HEK293 (cell line): ENCODE measurements around the gene KLHL5.

Experiments used
- CTCF ChIA-PET: fragments of 350-600 bp; formaldehyde crosslinking; extraction: SDS; loops from one replicate; lab custom pipeline; 2021; ENCODE audit warnings: antibody characterized with exemption; lab: Yijun Ruan, JAX
- POLR2A ChIA-PET: fragments of 300-600 bp; formaldehyde crosslinking; extraction: SDS; loops from one replicate; lab custom pipeline; 2020; ENCODE audit warnings: antibody characterized with exemption, inconsistent platforms; lab: Yijun Ruan, JAX
- H3K27ac ChIP-seq: fragments of 200-500 bp; sonication (Bioruptor generic); 2 replicates; pipeline ENCODE4 v1.5.1; 2014; ENCODE audit warnings: low read depth, low read length, control low read depth, inconsistent platforms; ENCODE audit errors: extremely low read depth
- H3K36me3 ChIP-seq, 2 experiments: fragments of 200-500 bp in 1 of 2; sonication (Bioruptor generic) in 1 of 2; 1 replicate in 1 of 2; 2 replicates in 1 of 2; pipeline ENCODE4 v1.5.1; 2014 to 2017; ENCODE audit warnings: inconsistent platforms in 2 of 2, low read length in 2 of 2; ENCODE audit not compliant: control insufficient read depth in 2 of 2, insufficient read depth in 1 of 2
- H3K4me1 ChIP-seq: fragments of 200-500 bp; sonication (Bioruptor generic); 2 replicates; pipeline ENCODE4 v1.5.1; 2014; ENCODE audit warnings: mild to moderate bottlenecking, low read length, inconsistent platforms; ENCODE audit not compliant: control insufficient read depth, insufficient read depth
- H3K4me3 ChIP-seq: 2 replicates; pipeline ENCODE4 v1.5.1; 2011; ENCODE audit warnings: low read depth, mild to moderate bottlenecking, control low read depth, low read length, moderate library complexity
- H3K9me3 ChIP-seq: fragments of 200-500 bp; sonication (Bioruptor generic); 2 replicates; pipeline ENCODE4 v1.5.1; 2014; ENCODE audit warnings: low read depth, low read length, inconsistent platforms; ENCODE audit not compliant: control insufficient read depth, insufficient read depth
- BCL11B ChIP-seq: fragments of 450-650 bp; formaldehyde crosslinking; IDR thresholded peaks from 2 replicates; pipeline ENCODE4 v1.5.1; 2016; ENCODE audit warnings: low read depth, missing biosample characterization, missing genetic modification characterization
- KLF7 ChIP-seq: fragments of 450-650 bp; formaldehyde crosslinking; IDR thresholded peaks from 2 replicates; pipeline ENCODE4 v1.5.1; 2016; ENCODE audit warnings: missing biosample characterization, missing genetic modification characterization, borderline replicate concordance
- PRDM1 ChIP-seq: fragments of 450-650 bp; formaldehyde crosslinking; IDR thresholded peaks from 2 replicates; pipeline ENCODE4; 2016; ENCODE audit warnings: missing biosample characterization, missing genetic modification characterization
- RBAK ChIP-seq: fragments of 450-650 bp; formaldehyde crosslinking; IDR thresholded peaks from 2 replicates; pipeline ENCODE4 v1.5.1; 2016; ENCODE audit warnings: missing biosample characterization, missing genetic modification characterization
- SP7 ChIP-seq: fragments of 450-650 bp; formaldehyde crosslinking; IDR thresholded peaks from 2 replicates; pipeline ENCODE4 v1.5.1; 2016; ENCODE audit warnings: missing biosample characterization, missing genetic modification characterization
- TSHZ1 ChIP-seq: fragments of 450-650 bp; formaldehyde crosslinking; IDR thresholded peaks from 2 replicates; pipeline ENCODE4 v1.5.1; 2016; ENCODE audit warnings: missing biosample characterization, missing genetic modification characterization, borderline replicate concordance
- ZBTB1 ChIP-seq: fragments of 450-650 bp; formaldehyde crosslinking; IDR thresholded peaks from 2 replicates; pipeline ENCODE4 v1.5.1; 2016; ENCODE audit warnings: missing biosample characterization, missing genetic modification characterization
- ZBTB20 ChIP-seq: fragments of 450-650 bp; formaldehyde crosslinking; IDR thresholded peaks from 2 replicates; pipeline ENCODE4 v1.5.1; 2016; ENCODE audit warnings: missing biosample characterization, missing genetic modification characterization
- ZBTB6 ChIP-seq: fragments of 450-650 bp; formaldehyde crosslinking; IDR thresholded peaks from 2 replicates; pipeline ENCODE4 v1.5.1; 2017; ENCODE audit warnings: missing biosample characterization, missing genetic modification characterization
- ZBTB7A ChIP-seq: fragments of 450-650 bp; formaldehyde crosslinking; IDR thresholded peaks from 2 replicates; pipeline ENCODE4 v1.5.1; 2016; ENCODE audit warnings: low read depth, missing biosample characterization, missing genetic modification characterization
- ZFP37 ChIP-seq: fragments of 450-650 bp; formaldehyde crosslinking; IDR thresholded peaks from 2 replicates; pipeline ENCODE4 v1.5.1; 2016; ENCODE audit warnings: missing biosample characterization, missing genetic modification characterization
- ZNF132 ChIP-seq: fragments of 450-650 bp; formaldehyde crosslinking; IDR thresholded peaks from 2 replicates; pipeline ENCODE4 v1.5.1; 2017; ENCODE audit warnings: missing biosample characterization, missing genetic modification characterization, borderline replicate concordance
- ZNF169 ChIP-seq: fragments of 450-650 bp; formaldehyde crosslinking; IDR thresholded peaks from 2 replicates; pipeline ENCODE4 v1.5.1; 2016; ENCODE audit warnings: missing biosample characterization, missing genetic modification characterization
- ZNF184 ChIP-seq: fragments of 450-650 bp; IDR thresholded peaks from 2 replicates; pipeline ENCODE4 v1.5.1; 2018; ENCODE audit warnings: missing biosample characterization, mild to moderate bottlenecking, missing genetic modification characterization
- ZNF37A ChIP-seq: fragments of 450-650 bp; IDR thresholded peaks from 2 replicates; pipeline ENCODE4 v1.5.1; 2018; ENCODE audit warnings: missing biosample characterization, missing genetic modification characterization
- ZNF398 ChIP-seq: fragments of 450-650 bp; formaldehyde crosslinking; IDR thresholded peaks from 2 replicates; pipeline ENCODE4 v1.5.1; 2017; ENCODE audit warnings: missing biosample characterization, missing genetic modification characterization
- ZNF423 ChIP-seq: fragments of 450-650 bp; formaldehyde crosslinking; IDR thresholded peaks from 2 replicates; pipeline ENCODE4 v1.5.1; 2016; ENCODE audit warnings: missing biosample characterization, missing genetic modification characterization
- ZNF426 ChIP-seq: fragments of 450-650 bp; formaldehyde crosslinking; IDR thresholded peaks from 2 replicates; pipeline ENCODE4 v1.5.1; 2017; ENCODE audit warnings: missing biosample characterization, missing genetic modification characterization, mild to moderate bottlenecking, inconsistent platforms, moderate library complexity
- ZNF529 ChIP-seq: fragments of 450-650 bp; formaldehyde crosslinking; IDR thresholded peaks from 2 replicates; pipeline ENCODE4 v1.5.1; 2017; ENCODE audit warnings: missing genetic modification characterization, missing biosample characterization; ENCODE audit not compliant: insufficient replicate concordance
- ZNF544 ChIP-seq: fragments of 450-650 bp; formaldehyde crosslinking; IDR thresholded peaks from 2 replicates; pipeline ENCODE4 v1.5.0; 2017; ENCODE audit warnings: missing biosample characterization, missing genetic modification characterization
- ZNF548 ChIP-seq: fragments of 450-650 bp; formaldehyde crosslinking; IDR thresholded peaks from 2 replicates; pipeline ENCODE4 v1.5.1; 2016; ENCODE audit warnings: missing biosample characterization, missing genetic modification characterization
- ZNF596 ChIP-seq: fragments of 450-650 bp; IDR thresholded peaks from 2 replicates; pipeline ENCODE4 v1.5.0; 2018; ENCODE audit warnings: missing biosample characterization, mild to moderate bottlenecking, missing genetic modification characterization, moderate library complexity
- ZNF610 ChIP-seq: fragments of 450-650 bp; formaldehyde crosslinking; IDR thresholded peaks from 2 replicates; pipeline ENCODE4 v1.5.1; 2016; ENCODE audit warnings: missing biosample characterization, missing genetic modification characterization, borderline replicate concordance
- ZSCAN18 ChIP-seq: fragments of 450-650 bp; formaldehyde crosslinking; IDR thresholded peaks from 2 replicates; pipeline ENCODE4 v1.5.1; 2016; ENCODE audit warnings: missing biosample characterization, missing genetic modification characterization

Gene KLHL5

GRCh38 chr4:39056023-39056422 is 6.0 kb upstream of the KLHL5 start:
- TF ChIP-seq ZNF596 (tag by site-specific recombination) (no peak), ZBTB20 (tag by site-specific recombination) (no peak), ZNF426 (tag by site-specific recombination) (no peak), BCL11B (tag by site-specific recombination) (no peak)
- CTCF ChIA-PET, result no interaction called here

GRCh38 chr4:39061457-39061856 is 575 bp upstream of the KLHL5 start:
- H3K4me1 ChIP-seq, result no peaks in the 10 kb centered on the region
- H3K4me3 ChIP-seq, result no peak overlapping the region
- H3K36me3 ChIP-seq, result no peaks in the 10 kb centered on the region
- ChIA-PET POLR2A (no interaction called here), CTCF (interaction anchor here (1.2 kb wide), 1 partner anchor 10 kb away, joined by 4 read pairs; no protein-coding TSS in a partner anchor)
- H3K27ac ChIP-seq, result no peak overlapping the region
- TF ChIP-seq ZSCAN18 (tag by site-specific recombination) (no peak), TSHZ1 (tag by site-specific recombination) (no peak), ZNF37A (no peak), ZFP37 (tag by site-specific recombination) (no peak), ZBTB7A (no peak), ZNF423 (tag by site-specific recombination) (no peak), ZNF132 (no peak), ZNF548 (tag by site-specific recombination) (no peak), KLF7 (tag by site-specific recombination) (no peak), RBAK (no peak), ZBTB1 (tag by site-specific recombination) (no peak)
- H3K9me3 ChIP-seq, result no peaks in the 10 kb centered on the region

More at GRCh38 chr4:39056023-39056422, 6.0 kb upstream of the KLHL5 start:
- H3K36me3 ChIP-seq, result no peaks in the 10 kb centered on the region
- H3K27ac ChIP-seq, result no peak overlapping the region
- no peaks in the 10 kb centered on the region for H3K9me3 ChIP-seq
- POLR2A ChIA-PET, result no interaction called here
- no peak overlapping the region for H3K4me3 ChIP-seq
- no peaks in the 10 kb centered on the region for H3K4me1 ChIP-seq

- H3K4me1 ChIP-seq, result no peaks in the 10 kb centered on the region
- no peaks in the 10 kb centered on the region for H3K36me3 ChIP-seq
- H3K27ac ChIP-seq, result no peak overlapping the region
- no peak overlapping the region for H3K4me3 ChIP-seq
- ChIA-PET CTCF (interaction anchor here (0.5 kb wide), 1 partner anchor 302 kb away, joined by 4 read pairs; no protein-coding TSS in a partner anchor), POLR2A (no interaction called here)
- no peaks in the 10 kb centered on the region for H3K9me3 ChIP-seq
- TF ChIP-seq ZNF544 (no peak), ZNF169 (tag by site-specific recombination) (no peak), ZNF610 (tag by site-specific recombination) (no peak), ZNF184 (no peak), PRDM1 (tag by site-specific recombination) (no peak), ZBTB6 (tag by site-specific recombination) (no peak), ZSCAN18 (tag by site-specific recombination) (no peak), ZNF398 (tag by site-specific recombination) (no peak), ZNF529 (tag by site-specific recombination) (no peak), KLF7 (tag by site-specific recombination) (no peak), SP7 (tag by site-specific recombination) (no peak)
Observed at GRCh38 chr4:39062770-39063097, 702 bp downstream of the KLHL5 start.
